ENCODE data around the gene DKK1. TPM values are rescaled to one million over a fixed set of nuclear protein-coding genes. Genes with fewer than 3 reads are reported as not detected.

The DKK1 gene
- total RNA-seq, 1 donor from 2014 or later: 170 TPM

DNA sequence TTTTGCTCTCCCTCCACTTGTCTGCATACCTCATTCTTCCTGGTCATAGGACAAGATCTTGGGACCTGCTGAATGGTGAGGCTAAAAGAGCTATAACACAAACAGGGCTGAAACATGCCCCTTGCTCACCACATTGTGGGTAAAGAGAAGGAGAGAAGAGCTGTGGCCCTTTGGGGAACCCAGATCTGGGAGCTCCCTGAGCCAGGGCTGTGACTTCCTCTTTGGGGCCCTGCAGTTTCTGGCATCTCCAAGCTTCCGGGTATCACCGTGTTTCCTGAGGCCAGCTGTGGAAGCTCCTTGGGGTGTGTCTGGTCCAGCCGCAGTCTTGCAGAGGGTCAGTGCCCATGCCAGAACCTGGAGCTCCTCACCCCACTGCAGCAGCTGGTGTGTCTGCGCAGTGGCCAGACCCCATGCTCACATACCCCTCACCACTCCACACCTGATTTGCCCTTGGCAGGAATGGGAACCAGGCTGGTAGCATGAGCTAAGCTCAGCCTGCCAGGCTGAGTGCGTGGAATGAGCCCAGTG is 34.0 kb downstream of the DKK1 start:
- H3K4me3 Mint-ChIP-seq (ENCODE audit: unreplicated experiment): no peak overlapping the region
- no peaks in the 10 kb centered on the region for H3K36me3 Mint-ChIP-seq (ENCODE audit: low read depth)
- no peak for DNase-seq (ENCODE audit: low spot score)
- H3K4me1 Mint-ChIP-seq (ENCODE audit: low read depth): peaks cover 14% of the 10 kb centered on the region
- no peak overlapping the region for H3K27ac Mint-ChIP-seq (ENCODE audit: unreplicated experiment)
- H3K27me3 Mint-ChIP-seq (ENCODE audit: low read depth): no peaks in the 10 kb centered on the region
- H3K9me3 Mint-ChIP-seq (ENCODE audit: low read depth): no peaks in the 10 kb centered on the region
- TF ChIP-seq, protein P1, sequence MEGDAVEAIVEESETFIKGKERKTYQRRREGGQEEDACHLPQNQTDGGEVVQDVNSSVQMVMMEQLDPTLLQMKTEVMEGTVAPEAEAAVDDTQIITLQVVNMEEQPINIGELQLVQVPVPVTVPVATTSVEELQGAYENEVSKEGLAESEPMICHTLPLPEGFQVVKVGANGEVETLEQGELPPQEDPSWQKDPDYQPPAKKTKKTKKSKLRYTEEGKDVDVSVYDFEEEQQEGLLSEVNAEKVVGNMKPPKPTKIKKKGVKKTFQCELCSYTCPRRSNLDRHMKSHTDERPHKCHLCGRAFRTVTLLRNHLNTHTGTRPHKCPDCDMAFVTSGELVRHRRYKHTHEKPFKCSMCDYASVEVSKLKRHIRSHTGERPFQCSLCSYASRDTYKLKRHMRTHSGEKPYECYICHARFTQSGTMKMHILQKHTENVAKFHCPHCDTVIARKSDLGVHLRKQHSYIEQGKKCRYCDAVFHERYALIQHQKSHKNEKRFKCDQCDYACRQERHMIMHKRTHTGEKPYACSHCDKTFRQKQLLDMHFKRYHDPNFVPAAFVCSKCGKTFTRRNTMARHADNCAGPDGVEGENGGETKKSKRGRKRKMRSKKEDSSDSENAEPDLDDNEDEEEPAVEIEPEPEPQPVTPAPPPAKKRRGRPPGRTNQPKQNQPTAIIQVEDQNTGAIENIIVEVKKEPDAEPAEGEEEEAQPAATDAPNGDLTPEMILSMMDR (IDR thresholded peaks at IDR 0.05): no peak

DNA sequence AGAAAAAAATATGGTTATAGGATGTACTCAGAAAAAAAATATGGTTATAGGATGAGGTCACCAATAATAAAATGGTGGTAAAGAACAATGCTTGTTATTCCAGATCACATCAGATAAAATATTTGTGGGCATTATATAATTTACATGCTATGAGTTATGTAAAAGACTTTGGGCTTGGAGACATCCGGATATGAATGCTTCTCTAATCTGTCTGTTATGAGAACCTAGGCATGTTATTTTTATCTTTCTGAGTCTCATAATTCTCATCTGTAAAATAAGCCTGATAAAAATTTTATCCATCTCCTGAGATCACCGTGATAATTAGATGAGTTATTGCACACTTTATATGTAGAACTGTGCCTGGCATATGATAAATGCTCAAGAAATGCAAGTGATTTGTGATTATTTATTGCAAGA is 37.8 kb downstream of the DKK1 start:
- no peaks in the 10 kb centered on the region for H3K9me3 Mint-ChIP-seq (ENCODE audit: low read depth)

DNA sequence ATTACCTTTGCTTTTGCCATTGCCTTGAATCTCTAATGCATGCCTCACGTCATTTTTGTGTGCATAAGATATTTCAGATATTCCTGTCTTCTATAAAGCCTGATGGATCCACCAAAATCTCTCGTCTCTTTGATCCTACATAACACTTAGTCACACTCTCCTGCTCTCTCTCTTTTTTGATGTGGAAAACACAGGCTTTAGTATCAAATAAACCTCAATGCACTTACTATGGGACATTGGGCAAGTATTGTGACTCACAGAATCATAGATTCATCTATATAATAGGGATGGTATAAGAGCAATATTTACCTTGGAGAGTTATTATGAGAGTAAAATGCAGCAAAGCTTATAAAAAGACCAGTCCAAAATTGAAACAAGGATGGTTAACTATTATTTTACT is 39.1 kb downstream of the DKK1 start:
- Mint-ChIP-seq H3K4me3 (ENCODE audit: unreplicated experiment) (no peak overlapping the region), H3K27ac (ENCODE audit: unreplicated experiment) (no peak overlapping the region), H3K36me3 (ENCODE audit: low read depth) (no peaks in the 10 kb centered on the region), H3K4me1 (ENCODE audit: low read depth) (peaks cover 21% of the 10 kb centered on the region), H3K27me3 (ENCODE audit: low read depth) (no peaks in the 10 kb centered on the region), H3K9me3 (ENCODE audit: low read depth) (no peaks in the 10 kb centered on the region)
- TF ChIP-seq, protein P1 (IDR thresholded peaks at IDR 0.05): no peak
- no peak for DNase-seq (ENCODE audit: low spot score)

More for the DNA sequence above, 37.8 kb downstream of the DKK1 start:
- Mint-ChIP-seq H3K27ac (ENCODE audit: unreplicated experiment) (no peak overlapping the region), H3K27me3 (ENCODE audit: low read depth) (no peaks in the 10 kb centered on the region), H3K36me3 (ENCODE audit: low read depth) (no peaks in the 10 kb centered on the region), H3K4me1 (ENCODE audit: low read depth) (peaks cover 21% of the 10 kb centered on the region), H3K4me3 (ENCODE audit: unreplicated experiment) (no peak overlapping the region)
- DNase-seq (ENCODE audit: low spot score): no peak
- TF ChIP-seq, protein P1 (IDR thresholded peaks at IDR 0.05): no peak

DNA sequence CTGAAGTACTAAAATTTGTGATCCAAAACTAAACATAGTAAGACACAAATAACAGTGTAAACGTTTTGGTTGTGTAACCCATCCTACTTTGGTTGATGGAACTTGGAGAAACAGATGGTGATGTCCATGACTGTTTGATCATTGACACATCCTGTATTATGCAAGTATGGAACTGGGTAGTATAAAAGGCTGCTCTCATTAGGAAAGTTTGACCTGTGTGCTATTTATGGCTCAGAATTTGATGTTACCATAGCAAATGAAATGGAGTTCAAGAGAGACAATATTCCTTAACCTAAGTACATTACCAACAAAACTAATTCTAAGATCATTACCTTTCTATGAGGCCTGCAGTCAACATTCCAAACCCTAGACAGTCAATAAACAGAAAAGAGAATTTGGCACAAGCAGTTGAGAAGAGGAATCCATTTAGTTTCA is 39.9 kb downstream of the DKK1 start:
- Mint-ChIP-seq H3K4me1 (ENCODE audit: low read depth) (peaks cover 21% of the 10 kb centered on the region), H3K4me3 (ENCODE audit: unreplicated experiment) (no peak overlapping the region), H3K27ac (ENCODE audit: unreplicated experiment) (no peak overlapping the region), H3K27me3 (ENCODE audit: low read depth) (no peaks in the 10 kb centered on the region), H3K9me3 (ENCODE audit: low read depth) (no peaks in the 10 kb centered on the region), H3K36me3 (ENCODE audit: low read depth) (no peaks in the 10 kb centered on the region)
- TF ChIP-seq, protein P1 (IDR thresholded peaks at IDR 0.05): no peak
- no peak for DNase-seq (ENCODE audit: low spot score)

DNA sequence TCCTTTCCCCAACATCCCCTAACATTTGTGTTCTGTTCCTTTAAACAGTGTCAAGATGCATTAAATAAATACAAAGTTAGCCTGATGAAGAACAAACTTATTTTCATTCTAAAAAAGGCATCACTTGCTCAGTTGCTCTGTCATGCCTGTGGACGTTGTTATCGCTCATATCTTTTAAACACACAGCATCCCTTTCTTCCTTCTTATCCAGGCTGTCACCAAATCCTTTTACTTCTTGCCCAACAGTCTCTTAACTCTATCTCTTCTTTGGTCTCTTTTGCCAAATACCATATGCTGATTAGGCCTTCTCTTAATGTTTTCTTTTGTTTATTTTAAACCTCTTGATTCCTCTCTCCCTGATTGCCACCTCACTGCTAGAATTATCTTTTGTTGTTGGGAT is 43.9 kb downstream of the DKK1 start:
- Mint-ChIP-seq H3K27ac (ENCODE audit: unreplicated experiment) (no peak overlapping the region), H3K27me3 (ENCODE audit: low read depth) (no peaks in the 10 kb centered on the region), H3K4me1 (ENCODE audit: low read depth) (peaks cover 22% of the 10 kb centered on the region), H3K9me3 (ENCODE audit: low read depth) (peaks cover 3% of the 10 kb centered on the region), H3K36me3 (ENCODE audit: low read depth) (peaks cover 1% of the 10 kb centered on the region), H3K4me3 (ENCODE audit: unreplicated experiment) (no peak overlapping the region)
- TF ChIP-seq, protein P1 (IDR thresholded peaks at IDR 0.05): no peak
- no peak for DNase-seq (ENCODE audit: low spot score)
